HepG2 (cell line): Measurements from ENCODE around the gene ZNF189. TPM values are rescaled to one million over a fixed set of nuclear protein-coding genes. Genes with fewer than 3 reads are reported as not detected.
A peak's percentile ranks its signal among the peaks of the same experiment; 100 is the strongest.

ENCODE experiments used
- GRHL1 ChIP-seq: sonication (generic); formaldehyde crosslinking; conservative IDR thresholded peaks from 2 replicates; pipeline ENCODE4 v1.8.0; 2022; ENCODE audit warnings: missing genetic modification reagents
- KDM6A ChIP-seq: IDR thresholded peaks from 2 replicates; pipeline ENCODE4 v1.6.1; 2016; ENCODE audit warnings: low read depth
- KLF16 ChIP-seq, 2 experiments: sonication (generic) in 1 of 2; formaldehyde crosslinking in 1 of 2; IDR thresholded peaks; 2 replicates each; pipeline versions ENCODE4 v1.6.1 to v1.8.0; 2016 to 2023; ENCODE audit warnings: missing genetic modification reagents in 2 of 2, missing compliant biosample characterization in 1 of 2
- KLF9 ChIP-seq: IDR thresholded peaks from 2 replicates; pipeline ENCODE4 v1.6.1; 2016; ENCODE audit warnings: low read depth
- MZF1 ChIP-seq: sonication (generic); formaldehyde crosslinking; IDR thresholded peaks from 2 replicates; pipeline ENCODE4 v1.8.1; 2023; ENCODE audit warnings: mild to moderate bottlenecking, missing genetic modification reagents, borderline replicate concordance
- PHF8 ChIP-seq: sonication (generic); formaldehyde crosslinking; IDR thresholded peaks from 2 replicates; pipeline ENCODE4 v1.5.0; 2020; ENCODE audit warnings: missing genetic modification reagents
- PPARG ChIP-seq: conservative IDR thresholded peaks from 2 replicates; pipeline ENCODE4 v1.6.1; 2016; ENCODE audit warnings: missing biosample characterization, missing genetic modification reagents
- RNF2 ChIP-seq: fragments of 450-650 bp; conservative IDR thresholded peaks from 2 replicates; pipeline ENCODE4 v1.6.1; 2016; ENCODE audit warnings: low read depth
- SMYD3 ChIP-seq: sonication (generic); formaldehyde crosslinking; IDR thresholded peaks from 2 replicates; pipeline ENCODE4 v1.8.1; 2023; ENCODE audit warnings: mild to moderate bottlenecking, missing genetic modification reagents
- TEAD3 ChIP-seq: optimal IDR thresholded peaks from 2 replicates; pipeline ENCODE3; 2016; ENCODE audit warnings: borderline replicate concordance
- TOE1 ChIP-seq: sonication (generic); formaldehyde crosslinking; IDR thresholded peaks from 2 replicates; pipeline ENCODE4 v1.4.0; 2020; ENCODE audit warnings: mild to moderate bottlenecking, missing genetic modification reagents
- ZC3H13 ChIP-seq: sonication (generic); formaldehyde crosslinking; IDR thresholded peaks from 2 replicates; pipeline ENCODE4 v1.8.1; 2023; ENCODE audit warnings: mild to moderate bottlenecking, missing genetic modification reagents, moderate library complexity
- ZNF10 ChIP-seq: sonication (generic); formaldehyde crosslinking; IDR thresholded peaks from 2 replicates; pipeline ENCODE4 v1.4.0; 2020; ENCODE audit warnings: mild to moderate bottlenecking, low read depth, missing genetic modification reagents, borderline replicate concordance
- ZNF207 ChIP-seq: fragments of 450-650 bp; IDR thresholded peaks from 2 replicates; pipeline ENCODE4 v1.6.1; 2016; ENCODE audit warnings: antibody characterized with exemption, borderline replicate concordance
- ZNF598 ChIP-seq: sonication (generic); formaldehyde crosslinking; IDR thresholded peaks from 2 replicates; pipeline ENCODE4 v1.5.1; 2020; ENCODE audit warnings: mild to moderate bottlenecking, missing genetic modification reagents, borderline replicate concordance
- ZNF609 ChIP-seq: sonication (generic); formaldehyde crosslinking; IDR thresholded peaks from 2 replicates; pipeline ENCODE4 v1.4.0; 2020; ENCODE audit warnings: mild to moderate bottlenecking, missing genetic modification reagents, borderline replicate concordance
- ZNF652 ChIP-seq: IDR thresholded peaks from 2 replicates; pipeline ENCODE4 v1.6.1; 2016; ENCODE audit warnings: low read depth, borderline replicate concordance
- polyA plus RNA-seq, 8 experiments: library from polyadenylated mRNA; depleted of rRNA in 3 of 8; stranded (reverse) in 7 of 8; unstranded in 1 of 8; fragments of >200 nt; fragmentation: Illumina TruSeq in 4 of 8; extraction: Trizol in 4 of 8; gene quantifications; 2 replicates each; pipeline versions ENCODE4 v1.2.1 to v1.2.3, GENCODE V29; 2011 to 2016; ENCODE audit warnings: low read depth in 4 of 8, missing spikeins in 1 of 8, mixed read lengths in 1 of 8; ENCODE audit not compliant: insufficient read depth in 1 of 8
- total RNA-seq, 5 experiments: library from RNA; depleted of rRNA; stranded (reverse); fragments of >200 nt; fragmentation: Illumina TruSeq; extraction: Trizol; gene quantifications; 2 replicates each; pipeline ENCODE4 v1.2.3, GENCODE V29; 2016; ENCODE audit warnings: low read depth in 1 of 5
- TF ChIP-seq, protein P1 (sequence below): sonication (generic); formaldehyde crosslinking; IDR thresholded peaks from 2 replicates; pipeline ENCODE4 v1.5.1; 2020; ENCODE audit warnings: mild to moderate bottlenecking, missing genetic modification reagents, borderline replicate concordance
- TF ChIP-seq, protein P2 (sequence below): sonication (generic); formaldehyde crosslinking; IDR thresholded peaks from 2 replicates; pipeline ENCODE4 v1.5.1; 2020; ENCODE audit warnings: missing genetic modification reagents, mild to moderate bottlenecking, borderline replicate concordance

ZNF189 gene
- total and polyA plus RNA-seq, 2 of the 13 experiments (the other 11 are each of a cell fraction or from before 2014, with no cell fraction given) = 8.4 to 50.0 TPM

- TF ChIP-seq ZNF10 (CRISPR knock-in tag) = no peak
- TF ChIP-seq ZNF598 (CRISPR knock-in tag) = no peak
- no peak for TF ChIP-seq KDM6A (CRISPR knock-in tag)
- TF ChIP-seq ZNF609 (CRISPR knock-in tag) = peak; percentile 41; the same call in 1 of the 2 replicates
- 0 out of 2 replicates have a peak, but pooled peaks have one; percentile 38 for TF ChIP-seq TOE1 (CRISPR knock-in tag)
- TF ChIP-seq MZF1 (CRISPR knock-in tag) = no peak
- TF ChIP-seq SMYD3 = no peak
- no peak for TF ChIP-seq RNF2
- no peak for TF ChIP-seq GRHL1 (CRISPR knock-in tag)
- TF ChIP-seq, protein P1, sequence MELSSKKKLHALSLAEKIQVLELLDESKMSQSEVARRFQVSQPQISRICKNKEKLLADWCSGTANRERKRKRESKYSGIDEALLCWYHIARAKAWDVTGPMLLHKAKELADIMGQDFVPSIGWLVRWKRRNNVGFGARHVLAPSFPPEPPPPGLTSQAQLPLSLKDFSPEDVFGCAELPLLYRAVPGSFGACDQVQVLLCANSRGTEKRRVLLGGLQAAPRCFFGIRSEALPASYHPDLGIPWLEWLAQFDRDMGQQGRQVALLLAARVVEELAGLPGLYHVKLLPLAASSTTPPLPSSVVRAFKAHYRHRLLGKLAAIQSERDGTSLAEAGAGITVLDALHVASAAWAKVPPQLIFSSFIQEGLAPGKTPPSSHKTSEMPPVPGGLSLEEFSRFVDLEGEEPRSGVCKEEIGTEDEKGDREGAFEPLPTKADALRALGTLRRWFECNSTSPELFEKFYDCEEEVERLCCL (CRISPR knock-in tag) = no peak
- no peak for TF ChIP-seq ZNF652
- no peak for TF ChIP-seq ZNF207
- TF ChIP-seq PHF8 (CRISPR knock-in tag) = no peak
- peak; percentile 28 for TF ChIP-seq TEAD3 (CRISPR knock-in tag)
- no peak for TF ChIP-seq KLF16 (CRISPR knock-in tag; IDR thresholded peaks at IDR 0.05)
- TF ChIP-seq PPARG (CRISPR knock-in tag) = peak; percentile 84
- peak; percentile 84; the same call in 1 of the 2 replicates for TF ChIP-seq KLF9 (CRISPR knock-in tag)
- no peak for TF ChIP-seq ZC3H13 (CRISPR knock-in tag)
- TF ChIP-seq, protein P2, sequence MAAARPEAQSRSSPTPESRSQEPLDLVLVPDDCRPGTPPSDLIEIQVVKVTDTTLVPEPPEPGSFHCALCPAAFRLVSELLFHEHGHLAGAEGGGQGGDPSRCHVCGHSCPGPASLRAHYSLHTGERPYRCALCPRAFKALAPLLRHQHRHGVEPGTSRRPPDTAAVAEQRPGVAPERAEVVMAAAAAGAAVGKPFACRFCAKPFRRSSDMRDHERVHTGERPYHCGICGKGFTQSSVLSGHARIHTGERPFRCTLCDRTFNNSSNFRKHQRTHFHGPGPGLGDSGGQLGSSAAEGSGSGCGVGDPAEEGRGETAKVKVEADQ (CRISPR knock-in tag) = no peak
Measured at GRCh38 chr9:101366038-101366756, 32.5 kb upstream of the ZNF189 start (continued).
